ENCODE data around the gene GADD45A.

The GADD45A gene

GRCh38 chr1:67704351-67704750 lies 19.4 kb downstream of the GADD45A start:
- TF ChIP-seq EZH2phosphoT487 (IDR thresholded peaks at IDR 0.05; ENCODE audit: borderline replicate concordance), result no peak
- TF ChIP-seq, protein P1, sequence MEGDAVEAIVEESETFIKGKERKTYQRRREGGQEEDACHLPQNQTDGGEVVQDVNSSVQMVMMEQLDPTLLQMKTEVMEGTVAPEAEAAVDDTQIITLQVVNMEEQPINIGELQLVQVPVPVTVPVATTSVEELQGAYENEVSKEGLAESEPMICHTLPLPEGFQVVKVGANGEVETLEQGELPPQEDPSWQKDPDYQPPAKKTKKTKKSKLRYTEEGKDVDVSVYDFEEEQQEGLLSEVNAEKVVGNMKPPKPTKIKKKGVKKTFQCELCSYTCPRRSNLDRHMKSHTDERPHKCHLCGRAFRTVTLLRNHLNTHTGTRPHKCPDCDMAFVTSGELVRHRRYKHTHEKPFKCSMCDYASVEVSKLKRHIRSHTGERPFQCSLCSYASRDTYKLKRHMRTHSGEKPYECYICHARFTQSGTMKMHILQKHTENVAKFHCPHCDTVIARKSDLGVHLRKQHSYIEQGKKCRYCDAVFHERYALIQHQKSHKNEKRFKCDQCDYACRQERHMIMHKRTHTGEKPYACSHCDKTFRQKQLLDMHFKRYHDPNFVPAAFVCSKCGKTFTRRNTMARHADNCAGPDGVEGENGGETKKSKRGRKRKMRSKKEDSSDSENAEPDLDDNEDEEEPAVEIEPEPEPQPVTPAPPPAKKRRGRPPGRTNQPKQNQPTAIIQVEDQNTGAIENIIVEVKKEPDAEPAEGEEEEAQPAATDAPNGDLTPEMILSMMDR (conservative IDR thresholded peaks at IDR 0.05; ENCODE audit: low read length), result no peak
- no peak overlapping the region for H3K4me3 ChIP-seq (ENCODE audit: low read length, poor library complexity, severe bottlenecking)

GRCh38 chr1:67705735-67706453 lies 20.9 kb downstream of the GADD45A start:
- Histone ChIP-seq H4K20me1 (ENCODE audit: insufficient read depth, low read length, poor library complexity, severe bottlenecking) (no peaks in the 10 kb centered on the region), H2AFZ (ENCODE audit: low read length) (no peak overlapping the region), H3K4me2 (ENCODE audit: low read depth, low read length, poor library complexity, severe bottlenecking) (no peak overlapping the region), H3K9me2 (replicated peaks; ENCODE audit: low read depth, low read length) (no peaks in the 10 kb centered on the region), H3F3A (ENCODE audit: low read depth) (no peaks in the 10 kb centered on the region), H3K36me3 (ENCODE audit: insufficient read depth, low read length) (no peaks in the 10 kb centered on the region), H3K79me2 (ENCODE audit: insufficient read depth, low read length) (no peaks in the 10 kb centered on the region), H3K9me3 (ENCODE audit: insufficient read depth, low read depth, low read length) (no peaks in the 10 kb centered on the region), H3K4me1 (ENCODE audit: insufficient read depth, low read length, poor library complexity, severe bottlenecking) (no peaks in the 10 kb centered on the region), H3K27me3 (ENCODE audit: insufficient read depth, low read length, poor library complexity, severe bottlenecking) (no peaks in the 10 kb centered on the region), H3K9ac (ENCODE audit: low read depth, low read length, poor library complexity, severe bottlenecking) (no peak overlapping the region), H3K4me3 (ENCODE audit: low read length, poor library complexity, severe bottlenecking) (no peak overlapping the region)
- no peak for TF ChIP-seq EZH2phosphoT487 (IDR thresholded peaks at IDR 0.05; ENCODE audit: borderline replicate concordance)
- TF ChIP-seq, protein P1 (conservative IDR thresholded peaks at IDR 0.05; ENCODE audit: low read length), result no peak

More at GRCh38 chr1:67704351-67704750, 19.4 kb downstream of the GADD45A start:
- H3K9ac ChIP-seq (ENCODE audit: low read depth, low read length, poor library complexity, severe bottlenecking), result no peak overlapping the region
- no peaks in the 10 kb centered on the region for H3K4me1 ChIP-seq (ENCODE audit: insufficient read depth, low read length, poor library complexity, severe bottlenecking)
- no peaks in the 10 kb centered on the region for H3K9me3 ChIP-seq (ENCODE audit: insufficient read depth, low read depth, low read length)
- no peak overlapping the region for H2AFZ ChIP-seq (ENCODE audit: low read length)
- no peak overlapping the region for H3K4me2 ChIP-seq (ENCODE audit: low read depth, low read length, poor library complexity, severe bottlenecking)
- H3K79me2 ChIP-seq (ENCODE audit: insufficient read depth, low read length), result no peaks in the 10 kb centered on the region
- H4K20me1 ChIP-seq (ENCODE audit: insufficient read depth, low read length, poor library complexity, severe bottlenecking), result no peaks in the 10 kb centered on the region
- no peaks in the 10 kb centered on the region for H3K27me3 ChIP-seq (ENCODE audit: insufficient read depth, low read length, poor library complexity, severe bottlenecking)
- no peaks in the 10 kb centered on the region for H3F3A ChIP-seq (ENCODE audit: low read depth)
- no peaks in the 10 kb centered on the region for H3K36me3 ChIP-seq (ENCODE audit: insufficient read depth, low read length)
- no peaks in the 10 kb centered on the region for H3K9me2 ChIP-seq (replicated peaks; ENCODE audit: low read depth, low read length)

GRCh38 chr1:67708606-67709005 lies 23.6 kb downstream of the GADD45A start:
- no peak overlapping the region for H3K9ac ChIP-seq (ENCODE audit: low read depth, low read length, poor library complexity, severe bottlenecking)
- H3K4me1 ChIP-seq (ENCODE audit: insufficient read depth, low read length, poor library complexity, severe bottlenecking), result peaks cover 17% of the 10 kb centered on the region
- H3K9me3 ChIP-seq (ENCODE audit: insufficient read depth, low read depth, low read length), result no peaks in the 10 kb centered on the region
- no peaks in the 10 kb centered on the region for H4K20me1 ChIP-seq (ENCODE audit: insufficient read depth, low read length, poor library complexity, severe bottlenecking)
- H3F3A ChIP-seq (ENCODE audit: low read depth), result no peaks in the 10 kb centered on the region
- no peaks in the 10 kb centered on the region for H3K27me3 ChIP-seq (ENCODE audit: insufficient read depth, low read length, poor library complexity, severe bottlenecking)
- TF ChIP-seq, protein P1 (conservative IDR thresholded peaks at IDR 0.05; ENCODE audit: low read length), result no peak
- no peak for TF ChIP-seq EZH2phosphoT487 (IDR thresholded peaks at IDR 0.05; ENCODE audit: borderline replicate concordance)
- no peak overlapping the region for H2AFZ ChIP-seq (ENCODE audit: low read length)
- no peak overlapping the region for H3K4me3 ChIP-seq (ENCODE audit: low read length, poor library complexity, severe bottlenecking)
- no peak overlapping the region for H3K4me2 ChIP-seq (ENCODE audit: low read depth, low read length, poor library complexity, severe bottlenecking)
- no peaks in the 10 kb centered on the region for H3K79me2 ChIP-seq (ENCODE audit: insufficient read depth, low read length)
- H3K36me3 ChIP-seq (ENCODE audit: insufficient read depth, low read length), result no peaks in the 10 kb centered on the region
- H3K9me2 ChIP-seq (replicated peaks; ENCODE audit: low read depth, low read length), result no peaks in the 10 kb centered on the region
